Endothelial cell of umbilical vein (primary cell): ENCODE results near the gene HDAC9.

Experiments
- CTCF ChIP-seq, 2 donors: IDR thresholded peaks; 1 replicate in 1 of 2; 2 replicates in 1 of 2; pipeline ENCODE4 v1.5.1; 2011; ENCODE audit warnings: low read length in 2 of 2, mild to moderate bottlenecking in 2 of 2, moderate library complexity in 2 of 2, control low read depth in 1 of 2, inconsistent platforms in 1 of 2, low read depth in 1 of 2; ENCODE audit not compliant: insufficient read depth in 1 of 2; ENCODE audit errors: extremely low read depth in 1 of 2
- EZH2 ChIP-seq: IDR thresholded peaks from 2 replicates; pipeline ENCODE4 v1.6.1; 2012; ENCODE audit warnings: borderline replicate concordance, low read depth, mild to moderate bottlenecking, moderate library complexity, low read length, inconsistent platforms; ENCODE audit not compliant: severe bottlenecking
- MAX ChIP-seq: IDR thresholded peaks from 2 replicates; pipeline ENCODE4 v1.6.1; 2011; ENCODE audit not compliant: insufficient read depth, insufficient read length
- POLR2A ChIP-seq: IDR thresholded peaks from 2 replicates; pipeline ENCODE4 v1.6.1; 2012; ENCODE audit warnings: low read depth, mild to moderate bottlenecking, control low read depth, low read length
- POLR2AphosphoS5 ChIP-seq: IDR thresholded peaks from 2 replicates; pipeline ENCODE4 v1.6.1; 2012; ENCODE audit warnings: low read depth, mild to moderate bottlenecking, control low read depth, low read length, moderate library complexity; ENCODE audit not compliant: insufficient read depth

- no peak for TF ChIP-seq CTCF (IDR thresholded peaks at IDR 0.05; ENCODE audit: extremely low read depth in 1 of 2, insufficient read depth in 1 of 2, low read depth in 1 of 2, low read length in 2 of 2)
- no peak for TF ChIP-seq EZH2
- no peak for TF ChIP-seq POLR2A
- no peak for TF ChIP-seq POLR2AphosphoS5
- no peak for TF ChIP-seq MAX
These were observed 51.0 kb downstream of the HDAC9 start for GRCh38 chr7:18546576-18546975.
